GM12878 (cell line): ENCODE results near the gene SUGCT.

Experiments used
- ATF7 ChIP-seq: fragments of 450-650 bp; IDR thresholded peaks from 2 replicates; pipeline ENCODE4 v1.6.1; 2016; ENCODE audit warnings: low read depth, mild to moderate bottlenecking
- CBFB ChIP-seq: IDR thresholded peaks from 2 replicates; pipeline ENCODE4 v1.6.1; 2016; ENCODE audit warnings: antibody characterized with exemption, low read depth
- CEBPB ChIP-seq, 2 experiments: fragments of 150-350 bp in 1 of 2; IDR thresholded peaks; 2 replicates each; pipeline ENCODE4 v1.6.1; 2012 to 2014; ENCODE audit warnings: low read depth in 2 of 2, low read length in 2 of 2, borderline replicate concordance in 1 of 2, inconsistent platforms in 1 of 2
- GABPA ChIP-seq: IDR thresholded peaks from 2 replicates; pipeline ENCODE4 v1.6.1; 2014; ENCODE audit warnings: antibody characterized with exemption, low read depth, mild to moderate bottlenecking, inconsistent platforms
- MXI1 ChIP-seq: fragments of 150-350 bp; IDR thresholded peaks from 2 replicates; pipeline ENCODE4 v1.6.1; 2011; ENCODE audit warnings: low read depth, mild to moderate bottlenecking, inconsistent platforms, low read length, improper control_type of control experiment
- POLR2AphosphoS5 ChIP-seq: IDR thresholded peaks from 2 replicates; pipeline ENCODE4 v1.6.1; 2011; ENCODE audit warnings: mild to moderate bottlenecking, low read length, inconsistent platforms
- SPI1 ChIP-seq: IDR thresholded peaks from 2 replicates; pipeline ENCODE4 v1.6.1; 2011; ENCODE audit warnings: low read depth, mild to moderate bottlenecking, low read length, moderate library complexity, borderline replicate concordance; ENCODE audit not compliant: insufficient read depth
- SRF ChIP-seq, 2 experiments: IDR thresholded peaks; 2 replicates each; pipeline ENCODE4 v1.6.1; 2011; ENCODE audit warnings: low read depth in 2 of 2, low read length in 2 of 2, mild to moderate bottlenecking in 1 of 2, moderate library complexity in 1 of 2
- TF ChIP-seq, protein P1 (sequence below), 3 experiments: IDR thresholded peaks in 2 of 3; conservative IDR thresholded peaks in 1 of 3; 2 replicates each; pipeline ENCODE4 v1.5.1; 2011; ENCODE audit warnings: low read depth in 3 of 3, low read length in 3 of 3, mild to moderate bottlenecking in 3 of 3, control low read depth in 2 of 3, moderate library complexity in 2 of 3, inconsistent platforms in 1 of 3, mixed read lengths in 1 of 3; ENCODE audit not compliant: control insufficient read depth in 2 of 3, insufficient read depth in 1 of 3; ENCODE audit errors: extremely low read depth in 1 of 3

DNA sequence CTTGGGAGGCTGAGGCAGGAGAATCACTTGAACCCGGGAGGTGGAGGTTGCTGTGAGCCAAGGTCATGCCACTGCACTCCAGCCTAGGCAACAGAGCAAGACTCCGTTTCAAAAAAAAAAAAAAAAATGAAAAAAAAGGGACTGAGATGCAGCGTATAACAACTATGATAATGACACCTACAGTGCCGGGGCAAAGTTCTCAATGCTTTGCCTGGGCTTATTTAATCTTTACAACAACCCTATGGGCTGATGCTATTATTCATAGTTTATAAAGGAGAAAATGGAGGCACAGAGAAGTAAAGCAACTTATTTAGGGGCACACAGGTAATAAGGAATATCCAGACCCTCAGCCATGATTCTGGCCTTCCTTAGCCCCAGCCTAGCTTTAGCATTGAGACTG, 47.6 kb downstream of the SUGCT start:
- TF ChIP-seq POLR2AphosphoS5 (no peak), ATF7 (no peak), CBFB (no peak), MXI1 (no peak), CEBPB (IDR thresholded peaks at IDR 0.05; ENCODE audit: borderline replicate concordance in 1 of 2, low read depth in 2 of 2, low read length in 2 of 2) (no peak), SRF (IDR thresholded peaks at IDR 0.05; ENCODE audit: low read depth in 2 of 2, low read length in 2 of 2) (no peak), SPI1 (no peak), GABPA (no peak)
- TF ChIP-seq, protein P1, sequence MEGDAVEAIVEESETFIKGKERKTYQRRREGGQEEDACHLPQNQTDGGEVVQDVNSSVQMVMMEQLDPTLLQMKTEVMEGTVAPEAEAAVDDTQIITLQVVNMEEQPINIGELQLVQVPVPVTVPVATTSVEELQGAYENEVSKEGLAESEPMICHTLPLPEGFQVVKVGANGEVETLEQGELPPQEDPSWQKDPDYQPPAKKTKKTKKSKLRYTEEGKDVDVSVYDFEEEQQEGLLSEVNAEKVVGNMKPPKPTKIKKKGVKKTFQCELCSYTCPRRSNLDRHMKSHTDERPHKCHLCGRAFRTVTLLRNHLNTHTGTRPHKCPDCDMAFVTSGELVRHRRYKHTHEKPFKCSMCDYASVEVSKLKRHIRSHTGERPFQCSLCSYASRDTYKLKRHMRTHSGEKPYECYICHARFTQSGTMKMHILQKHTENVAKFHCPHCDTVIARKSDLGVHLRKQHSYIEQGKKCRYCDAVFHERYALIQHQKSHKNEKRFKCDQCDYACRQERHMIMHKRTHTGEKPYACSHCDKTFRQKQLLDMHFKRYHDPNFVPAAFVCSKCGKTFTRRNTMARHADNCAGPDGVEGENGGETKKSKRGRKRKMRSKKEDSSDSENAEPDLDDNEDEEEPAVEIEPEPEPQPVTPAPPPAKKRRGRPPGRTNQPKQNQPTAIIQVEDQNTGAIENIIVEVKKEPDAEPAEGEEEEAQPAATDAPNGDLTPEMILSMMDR (IDR thresholded peaks at IDR 0.05 in 2 of 3, conservative IDR thresholded peaks at IDR 0.05 in 1 of 3; ENCODE audit: control insufficient read depth in 2 of 3, extremely low read depth in 1 of 3, insufficient read depth in 1 of 3, low read depth in 3 of 3, low read length in 3 of 3): no peak
